GM04503 (cell line): ENCODE data around the gene MTO1.
"Not testable (repeated sequence)": the region's sequence is repeated elsewhere in the genome, so short reads cannot be mapped to it uniquely, and the experiment has no call there.

Source experiments
- DNase-seq: peaks from one replicate; pipeline ENCODE4 v3.0.0-alpha.2; 2012; ENCODE audit warnings: low read depth

MTO1 gene

GRCh38 chr6:73525546-73526330, 64.2 kb downstream of the MTO1 start:
- DNase-seq, result no peak

- DNase-seq, result no peak
These were observed 67.4 kb downstream of the MTO1 start for GRCh38 chr6:73528897-73529296.

GRCh38 chr6:73532293-73532692, 70.8 kb downstream of the MTO1 start:
- DNase-seq, result no peak

GRCh38 chr6:73534628-73535027, 73.1 kb downstream of the MTO1 start:
- no peak for DNase-seq

GRCh38 chr6:73537677-73538076, 76.1 kb downstream of the MTO1 start:
- DNase-seq, result no peak

- DNase-seq, result no peak
These were observed 76.7 kb downstream of the MTO1 start for GRCh38 chr6:73538116-73538779.

- not testable (repeated sequence) for DNase-seq
These were observed 80.9 kb downstream of the MTO1 start for GRCh38 chr6:73542481-73542880.

GRCh38 chr6:73542891-73543290, 81.4 kb downstream of the MTO1 start:
- no peak for DNase-seq

- DNase-seq, result no peak
These were observed 85.5 kb downstream of the MTO1 start for GRCh38 chr6:73547036-73547435.

GRCh38 chr6:73548458-73549446, 87.2 kb downstream of the MTO1 start:
- no peak for DNase-seq

- DNase-seq, result not testable (repeated sequence)
These were observed 89.6 kb downstream of the MTO1 start for GRCh38 chr6:73551115-73551514.

- DNase-seq, result not testable (repeated sequence)
These were observed 93.9 kb downstream of the MTO1 start for GRCh38 chr6:73555380-73555949.

GRCh38 chr6:73556836-73557235, 95.3 kb downstream of the MTO1 start:
- DNase-seq, result no peak
